ENCODE results near the gene IL26.

GRCh38 chr12:68189821-68190242 lies 35.8 kb downstream of the IL26 start:
- TF ChIP-seq CTCF (IDR thresholded peaks at IDR 0.05) (no peak), POLR2A (IDR thresholded peaks at IDR 0.05) (no peak)
